Measurements from ENCODE around the gene ATAD3C.
"Not testable (repeated sequence)": the region's sequence is repeated elsewhere in the genome, so short reads cannot be mapped to it uniquely, and the experiment has no call there.

Gene ATAD3C

GRCh38 chr1:1479547-1480487 lies 30.3 kb downstream of the ATAD3C start:
- no peak for FAIRE-seq

DNA sequence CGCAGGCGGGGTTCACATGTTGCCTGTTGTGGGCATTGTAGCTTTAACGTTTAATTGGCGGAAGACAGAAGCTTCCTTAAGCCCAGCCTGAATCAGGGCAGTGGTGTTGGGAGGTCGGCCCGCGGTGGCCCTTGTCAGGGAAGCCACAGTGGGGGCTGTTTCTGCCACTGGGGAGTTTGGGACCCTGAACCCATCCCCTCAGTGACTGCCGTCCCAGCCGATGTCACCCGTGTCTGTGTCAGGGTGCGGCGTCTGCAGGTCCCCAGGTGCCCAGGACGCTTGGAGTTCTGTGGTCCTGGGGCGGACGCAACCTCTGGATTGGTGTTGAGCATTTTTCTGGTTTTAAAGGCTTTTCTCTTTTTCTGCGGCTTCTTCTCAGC lies 31.0 kb downstream of the ATAD3C start:
- not testable (repeated sequence) for FAIRE-seq

DNA sequence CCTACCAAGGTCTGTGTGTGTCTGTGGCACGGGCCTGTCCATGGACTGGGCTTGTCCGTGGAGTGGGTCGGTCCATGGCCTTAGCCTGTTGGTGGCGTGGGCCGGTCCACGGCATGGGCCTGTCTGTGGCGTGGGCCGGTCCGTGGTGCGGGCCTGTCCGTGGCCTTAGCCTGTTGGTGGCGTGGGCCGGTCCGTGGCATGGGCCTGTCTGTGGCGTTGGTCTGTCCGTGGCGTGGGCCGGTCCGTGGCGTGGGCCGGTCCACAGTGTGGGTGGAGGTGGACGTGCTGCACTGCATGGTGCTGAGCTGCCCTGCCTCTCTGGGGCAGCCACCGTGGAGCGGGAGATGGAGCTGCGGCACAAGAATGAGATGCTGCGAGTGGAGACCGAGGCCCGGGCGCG lies 32.3 kb downstream of the ATAD3C start:
- FAIRE-seq = not testable (repeated sequence)

- no peak for FAIRE-seq
These were observed 33.4 kb downstream of the ATAD3C start for GRCh38 chr1:1482856-1483255.

GRCh38 chr1:1483714-1484113 lies 34.2 kb downstream of the ATAD3C start:
- no peak for FAIRE-seq

GRCh38 chr1:1484976-1485750 lies 35.7 kb downstream of the ATAD3C start:
- not testable (repeated sequence) for FAIRE-seq

GRCh38 chr1:1485755-1486317 lies 36.3 kb downstream of the ATAD3C start:
- FAIRE-seq = not testable (repeated sequence)

DNA sequence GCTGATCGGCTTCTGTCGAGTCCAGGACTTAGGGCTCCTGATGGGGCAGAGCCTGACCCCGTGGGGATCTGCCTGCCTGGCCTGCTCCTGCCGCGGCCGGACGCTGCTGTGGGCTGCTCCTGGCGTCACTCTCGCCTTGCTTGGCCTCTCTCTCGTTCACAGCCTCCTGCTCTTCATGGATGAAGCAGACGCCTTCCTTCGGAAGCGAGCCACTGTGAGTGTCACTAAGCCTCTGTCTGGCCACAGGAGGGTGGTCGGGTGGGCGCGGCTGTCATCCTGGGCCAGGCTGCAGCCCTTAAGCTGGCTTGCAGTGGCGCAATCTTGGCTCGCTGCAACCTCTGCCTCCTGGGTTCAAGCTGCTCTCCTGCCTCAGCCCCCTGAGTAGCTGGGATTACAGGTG lies 38.2 kb downstream of the ATAD3C start:
- FAIRE-seq = no peak

- no peak for FAIRE-seq
These were observed 39.7 kb downstream of the ATAD3C start for GRCh38 chr1:1489231-1489630.

- no peak for FAIRE-seq
These were observed 40.4 kb downstream of the ATAD3C start for GRCh38 chr1:1489861-1490260.

- no peak for FAIRE-seq
These were observed 41.2 kb downstream of the ATAD3C start for GRCh38 chr1:1490633-1491230.

- no peak for FAIRE-seq
These were observed 42.1 kb downstream of the ATAD3C start for GRCh38 chr1:1491601-1492000.

- FAIRE-seq = not testable (repeated sequence)
These were observed 44.8 kb downstream of the ATAD3C start for GRCh38 chr1:1494311-1494710.

DNA sequence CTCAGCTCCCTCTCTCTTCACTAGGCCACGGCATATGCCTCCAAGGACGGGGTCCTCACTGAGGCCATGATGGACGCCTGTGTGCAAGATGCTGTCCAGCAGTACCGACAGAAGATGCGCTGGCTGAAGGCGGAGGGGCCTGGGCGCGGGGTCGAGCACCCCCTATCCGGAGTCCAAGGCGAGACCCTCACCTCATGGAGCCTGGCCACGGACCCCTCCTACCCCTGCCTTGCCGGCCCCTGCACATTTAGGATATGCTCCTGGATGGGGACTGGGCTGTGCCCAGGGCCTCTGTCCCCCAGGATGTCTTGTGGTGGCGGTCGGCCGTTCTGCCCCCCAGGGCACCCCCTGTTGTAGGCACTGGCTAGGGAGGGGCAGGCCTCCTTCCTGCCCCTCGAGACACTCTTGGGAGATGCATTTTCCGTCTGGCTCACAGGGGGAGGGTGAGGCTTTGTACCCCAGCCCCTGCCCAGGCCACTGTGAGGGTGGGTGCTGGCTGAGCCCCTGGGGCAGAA lies 46.0 kb downstream of the ATAD3C start:
- not testable (repeated sequence) for FAIRE-seq

DNA sequence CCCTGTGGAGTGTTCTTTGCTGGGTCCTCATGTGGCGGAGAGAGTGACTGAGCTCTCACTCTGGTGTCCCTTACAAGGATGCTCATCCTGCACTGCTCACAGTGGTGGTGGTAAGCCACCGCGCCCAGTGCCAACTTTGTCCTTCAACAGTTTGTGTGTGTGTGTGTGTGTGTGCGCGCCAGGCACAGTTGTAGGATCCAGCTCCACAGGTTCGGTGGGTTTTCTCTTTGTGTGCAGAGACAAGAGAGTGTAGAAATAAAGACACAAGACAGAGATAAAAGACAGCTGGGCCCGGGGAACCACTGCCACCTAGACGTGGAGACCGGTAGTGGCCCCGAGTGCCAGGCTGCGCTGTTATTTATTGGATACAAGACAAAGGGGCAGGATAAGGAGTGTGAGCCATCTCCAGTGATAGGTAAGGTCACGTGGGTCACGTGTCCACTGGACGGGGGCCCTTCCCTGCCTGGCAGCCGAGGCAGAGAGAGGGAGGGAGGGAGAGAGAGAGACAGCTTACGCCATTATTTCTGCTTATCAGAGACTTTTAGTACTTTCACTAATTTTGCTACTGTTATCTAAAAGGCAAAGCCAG lies 55.4 kb downstream of the ATAD3C start:
- not testable (repeated sequence) for FAIRE-seq

DNA sequence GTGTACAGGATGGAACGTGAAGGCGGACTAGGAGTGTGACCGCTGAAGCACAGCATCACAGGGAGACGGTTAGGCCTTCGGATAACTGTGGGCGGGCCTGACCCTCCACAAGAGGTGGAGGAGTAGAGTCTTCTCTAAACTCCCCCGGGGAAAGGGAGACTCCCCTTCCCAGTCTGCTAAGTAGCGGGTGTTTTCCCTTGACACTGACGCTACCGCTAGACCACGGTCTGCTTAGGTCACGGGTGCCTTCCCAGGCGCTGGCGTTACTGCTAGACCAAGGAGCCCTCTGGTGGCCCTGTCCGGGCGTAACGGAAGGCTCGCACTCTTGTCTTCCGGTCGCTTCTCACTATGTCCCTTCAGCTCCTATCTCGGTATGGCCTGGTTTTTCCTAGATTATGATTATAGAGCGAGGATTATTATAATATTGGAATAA lies 55.9 kb downstream of the ATAD3C start:
- FAIRE-seq = not testable (repeated sequence)

DNA sequence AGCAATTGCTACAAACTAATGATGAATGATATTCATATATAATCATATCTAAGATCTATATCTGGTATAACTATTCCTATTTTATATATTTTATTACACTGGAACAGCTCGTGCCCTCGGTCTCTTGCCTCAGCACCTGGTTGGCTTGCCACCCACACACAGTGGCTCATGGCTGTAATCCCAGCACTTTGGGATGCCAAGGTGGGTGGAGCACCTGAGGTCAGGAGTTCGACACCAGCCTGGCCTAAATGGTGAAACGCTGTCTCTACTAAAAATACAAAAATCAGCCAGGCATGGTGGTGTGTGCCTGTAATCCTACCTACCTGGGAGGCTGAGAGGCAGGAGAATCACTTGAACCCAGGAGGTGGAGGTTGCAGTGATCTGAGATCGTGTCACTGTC lies 56.3 kb downstream of the ATAD3C start:
- not testable (repeated sequence) for FAIRE-seq

- FAIRE-seq = no peak
These were observed 57.8 kb downstream of the ATAD3C start for GRCh38 chr1:1507305-1507704.

GRCh38 chr1:1508775-1509464 lies 59.4 kb downstream of the ATAD3C start:
- not testable (repeated sequence) for FAIRE-seq

DNA sequence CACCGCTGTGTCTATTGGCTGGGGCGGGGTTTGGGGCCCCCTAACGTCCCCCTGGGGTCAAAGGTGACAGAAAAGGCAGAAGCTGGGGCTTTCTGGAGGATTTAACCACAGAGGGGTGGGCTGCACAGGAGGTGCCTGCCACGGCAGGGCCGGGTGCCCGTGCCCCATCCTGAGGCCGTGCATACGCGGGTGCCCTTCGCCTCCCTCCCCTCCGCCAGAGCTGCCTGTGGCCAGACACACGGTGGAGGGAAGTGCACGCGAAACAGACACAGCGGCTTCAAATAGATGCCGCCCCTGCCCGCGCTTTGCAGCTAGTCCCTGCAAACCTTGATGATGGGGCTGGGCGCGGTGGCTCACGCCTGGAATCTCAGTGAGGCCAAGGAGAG lies 60.0 kb downstream of the ATAD3C start:
- FAIRE-seq = not testable (repeated sequence)

- no peak for FAIRE-seq
These were observed 61.5 kb downstream of the ATAD3C start for GRCh38 chr1:1510912-1511532.
